Gastroesophageal sphincter (tissue), 4 donors: ENCODE results near the gene FAM118B. TPM values are rescaled to one million over a fixed set of nuclear protein-coding genes. Genes with fewer than 3 reads are reported as not detected.
A peak's percentile ranks its signal among the peaks of the same experiment; 100 is the strongest.

Source experiments
- ATAC-seq: fragments of 150-250 bp; one replicate; pipeline ENCODE4 v1.9.1; 2016; ENCODE audit warnings: mild to moderate bottlenecking, moderate library complexity
- H3K27ac ChIP-seq, 4 donors: fragments of 200-600 bp; sonication (generic) in 3 of 4; 1 replicate in 3 of 4; 2 replicates in 1 of 4; pipeline ENCODE4 v1.5.1; 2016 to 2019
- H3K27me3 ChIP-seq: fragments of 200-600 bp; sonication (generic); one replicate; pipeline ENCODE4 v1.5.1; 2019
- H3K36me3 ChIP-seq, 2 donors: fragments of 200-600 bp; sonication (generic); one replicate each; pipeline ENCODE4 v1.5.1; 2019; ENCODE audit warnings: control low read depth in 1 of 2
- H3K4me1 ChIP-seq, 3 donors: fragments of 200-600 bp; sonication (generic); 1 replicate in 2 of 3; 2 replicates in 1 of 3; pipeline ENCODE4 v1.5.1; 2016 to 2019; ENCODE audit warnings: control low read depth in 2 of 3
- H3K4me3 ChIP-seq, 2 donors: fragments of 200-600 bp; sonication (generic); one replicate each; pipeline ENCODE4 v1.5.1; 2019; ENCODE audit warnings: mild to moderate bottlenecking in 1 of 2, moderate library complexity in 1 of 2
- H3K9me3 ChIP-seq, 3 donors: fragments of 200-600 bp; sonication (generic); one replicate each; pipeline ENCODE4 v1.5.1; 2017 to 2019; ENCODE audit warnings: control low read depth in 2 of 3
- EP300 ChIP-seq: sonication (generic); formaldehyde crosslinking; IDR thresholded peaks from one replicate; pipeline ENCODE4 v1.6.1; 2017; ENCODE audit warnings: antibody characterized with exemption, mild to moderate bottlenecking
- POLR2A ChIP-seq, 2 donors: fragments of 450-650 bp; IDR thresholded peaks; one replicate each; pipeline ENCODE4 v1.6.1; 2017; ENCODE audit warnings: antibody characterized with exemption in 2 of 2, mild to moderate bottlenecking in 2 of 2, moderate library complexity in 1 of 2
- POLR2AphosphoS5 ChIP-seq: sonication (generic); formaldehyde crosslinking; IDR thresholded peaks from one replicate; pipeline ENCODE4 v1.6.1; 2017; ENCODE audit warnings: antibody characterized with exemption
- WGBS, 2 donors: methylation state at CpG; one replicate each; pipeline ENCODE4 v1.1.5; 2018; ENCODE audit warnings: low coverage in 1 of 2; 5-methylcytosine and 5-hydroxymethylcytosine counted together
- total RNA-seq, 4 donors: library from RNA; depleted of rRNA; stranded (reverse); fragments of >200 nt; gene quantifications; one replicate each; pipeline ENCODE4 v1.1.0, GENCODE V29; 2016
- TF ChIP-seq, protein P1 (sequence below), 4 experiments: fragments of 200-600 bp in 2 of 4; fragments of 450-650 bp in 2 of 4; sonication (generic) in 1 of 4; IDR thresholded peaks; one replicate each; pipeline ENCODE4 v1.5.1; 2017 to 2019; ENCODE audit warnings: antibody characterized with exemption in 4 of 4, mild to moderate bottlenecking in 2 of 4, moderate library complexity in 2 of 4

Gene FAM118B
- total RNA-seq, 4 donors from 2014 or later: 15.5 to 24.0 (median 19.9) TPM

DNA sequence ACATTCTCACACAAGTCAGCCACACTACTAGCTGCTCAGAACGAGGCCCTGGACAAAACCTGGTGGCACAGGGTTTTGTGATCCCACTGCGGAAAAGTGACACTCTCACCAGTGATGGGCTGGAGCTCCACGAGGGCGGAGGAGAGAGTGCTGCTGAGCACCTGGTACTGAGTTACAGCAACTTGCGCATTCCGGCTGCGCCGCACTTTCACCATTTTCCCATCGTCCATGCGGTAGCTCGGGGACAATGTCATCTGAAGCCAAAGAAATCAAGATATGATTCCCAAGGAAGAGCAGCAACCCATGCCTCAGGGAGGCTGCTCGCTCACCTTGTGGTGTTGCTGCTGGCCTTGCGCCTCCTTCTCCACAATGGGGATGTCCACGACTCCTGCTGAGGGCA, 6.2 kb upstream of the FAM118B start:
- 100% methylated on average over 1 of the region's 14 CpGs; no CpG with 5 or more reads in 1 of the 2 donors for WGBS, 2 donors
- peaks cover 9 to 90% of the 10 kb centered on the region in 2 donors for H3K36me3 ChIP-seq
- TF ChIP-seq POLR2AphosphoS5 (no peak), POLR2A (IDR thresholded peaks at IDR 0.05) (no peak), EP300 (no peak)
- TF ChIP-seq, protein P1, sequence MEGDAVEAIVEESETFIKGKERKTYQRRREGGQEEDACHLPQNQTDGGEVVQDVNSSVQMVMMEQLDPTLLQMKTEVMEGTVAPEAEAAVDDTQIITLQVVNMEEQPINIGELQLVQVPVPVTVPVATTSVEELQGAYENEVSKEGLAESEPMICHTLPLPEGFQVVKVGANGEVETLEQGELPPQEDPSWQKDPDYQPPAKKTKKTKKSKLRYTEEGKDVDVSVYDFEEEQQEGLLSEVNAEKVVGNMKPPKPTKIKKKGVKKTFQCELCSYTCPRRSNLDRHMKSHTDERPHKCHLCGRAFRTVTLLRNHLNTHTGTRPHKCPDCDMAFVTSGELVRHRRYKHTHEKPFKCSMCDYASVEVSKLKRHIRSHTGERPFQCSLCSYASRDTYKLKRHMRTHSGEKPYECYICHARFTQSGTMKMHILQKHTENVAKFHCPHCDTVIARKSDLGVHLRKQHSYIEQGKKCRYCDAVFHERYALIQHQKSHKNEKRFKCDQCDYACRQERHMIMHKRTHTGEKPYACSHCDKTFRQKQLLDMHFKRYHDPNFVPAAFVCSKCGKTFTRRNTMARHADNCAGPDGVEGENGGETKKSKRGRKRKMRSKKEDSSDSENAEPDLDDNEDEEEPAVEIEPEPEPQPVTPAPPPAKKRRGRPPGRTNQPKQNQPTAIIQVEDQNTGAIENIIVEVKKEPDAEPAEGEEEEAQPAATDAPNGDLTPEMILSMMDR (IDR thresholded peaks at IDR 0.05): no peak

GRCh38 chr11:126207896-126208295, 3.7 kb upstream of the FAM118B start:
- H3K4me3 ChIP-seq: no peak overlapping the region
- no peak overlapping the region for H3K27ac ChIP-seq
- peaks cover 8 to 64% of the 10 kb centered on the region in 2 donors for H3K36me3 ChIP-seq
- peaks cover 0 to 20% (median 11%) of the 10 kb centered on the region in 3 donors for H3K4me1 ChIP-seq
- H3K9me3 ChIP-seq: no peaks in the 10 kb centered on the region
- no peaks in the 10 kb centered on the region for H3K27me3 ChIP-seq
- 85 to 89% methylated on average over 2 of the region's 2 CpGs for WGBS, 2 donors
- ATAC-seq: no peak
- TF ChIP-seq EP300 (no peak), POLR2A (IDR thresholded peaks at IDR 0.05) (no peak), POLR2AphosphoS5 (no peak)
- TF ChIP-seq, protein P1 (IDR thresholded peaks at IDR 0.05): no peak

More for the DNA sequence above, 6.2 kb upstream of the FAM118B start:
- Histone ChIP-seq H3K27ac (no peak overlapping the region), H3K4me3 (no peak overlapping the region), H3K4me1 (peaks cover 0 to 3% (median 0%) of the 10 kb centered on the region in 3 donors), H3K27me3 (no peaks in the 10 kb centered on the region), H3K9me3 (no peaks in the 10 kb centered on the region)
- no peak for ATAC-seq

DNA sequence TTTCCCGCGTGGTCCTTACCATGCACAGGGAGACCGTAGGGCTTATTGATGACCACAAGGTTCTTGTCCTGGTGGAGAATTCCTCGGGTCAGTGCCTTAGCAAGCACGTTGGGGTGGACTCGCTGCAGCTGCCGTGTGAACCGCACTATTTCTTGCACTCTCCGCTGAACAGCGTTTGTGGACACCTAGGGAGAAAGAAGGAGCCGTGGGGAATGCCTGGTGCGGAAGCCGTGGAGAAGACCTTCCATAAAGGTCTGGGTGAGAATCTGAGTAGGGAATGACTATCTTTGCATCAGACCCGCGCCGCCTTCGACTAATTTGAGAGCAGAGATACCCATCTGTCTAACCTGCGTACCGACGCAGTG, 729 bp upstream of the FAM118B start:
- TF ChIP-seq EP300 (no peak), POLR2AphosphoS5 (no peak), POLR2A (IDR thresholded peaks at IDR 0.05) (no peak)
- TF ChIP-seq, protein P1 (IDR thresholded peaks at IDR 0.05): no peak
- WGBS, 2 donors: 0 to 7% methylated on average over 7 to 16 of the region's 20 CpGs

GRCh38 chr11:126212089-126212660, 593 bp downstream of the FAM118B start:
- no peaks in the 10 kb centered on the region for H3K27me3 ChIP-seq
- ATAC-seq: no peak
- H3K4me3 ChIP-seq: peak overlapping the region; percentile 47 to 78
- peak overlapping the region; percentile 7 to 83 (median 77) for H3K27ac ChIP-seq
- peaks cover 0 to 28% (median 13%) of the 10 kb centered on the region in 3 donors for H3K4me1 ChIP-seq
- no peaks in the 10 kb centered on the region for H3K9me3 ChIP-seq
- WGBS, 2 donors: 2% methylated on average over 11 to 15 of the region's 15 CpGs
- TF ChIP-seq POLR2A (IDR thresholded peaks at IDR 0.05) (no peak), EP300 (no peak), POLR2AphosphoS5 (no peak)
- TF ChIP-seq, protein P1 (IDR thresholded peaks at IDR 0.05): no peak
- H3K36me3 ChIP-seq: peaks cover 0 to 24% of the 10 kb centered on the region in 2 donors

More for the DNA sequence above, 729 bp upstream of the FAM118B start:
- Histone ChIP-seq H3K4me3 (peak overlapping the region; percentile 47 to 78), H3K4me1 (peaks cover 0 to 28% (median 13%) of the 10 kb centered on the region in 3 donors), H3K9me3 (no peaks in the 10 kb centered on the region), H3K27ac (peak overlapping the region in 3 of 4 donors; percentile 73 to 83 (median 81)), H3K27me3 (no peaks in the 10 kb centered on the region), H3K36me3 (peaks cover 0 to 35% of the 10 kb centered on the region in 2 donors)
- ATAC-seq: no peak

GRCh38 chr11:126214441-126214840, 2.9 kb downstream of the FAM118B start:
- Histone ChIP-seq H3K4me3 (no peak overlapping the region), H3K9me3 (no peaks in the 10 kb centered on the region), H3K36me3 (peaks cover 0 to 7% of the 10 kb centered on the region in 2 donors), H3K27me3 (no peaks in the 10 kb centered on the region), H3K27ac (no peak overlapping the region), H3K4me1 (peaks cover 0 to 28% (median 13%) of the 10 kb centered on the region in 3 donors)
- ATAC-seq: no peak
- 41 to 78% methylated on average over 2 of the region's 2 CpGs for WGBS, 2 donors
- TF ChIP-seq POLR2AphosphoS5 (no peak), EP300 (no peak), POLR2A (IDR thresholded peaks at IDR 0.05) (no peak)
- TF ChIP-seq, protein P1 (IDR thresholded peaks at IDR 0.05): no peak
